ENCODE data around the gene SLC2A9.
"Not testable (repeated sequence)": the region's sequence is repeated elsewhere in the genome, so short reads cannot be mapped to it uniquely, and the experiment has no call there.

SLC2A9 gene

DNA sequence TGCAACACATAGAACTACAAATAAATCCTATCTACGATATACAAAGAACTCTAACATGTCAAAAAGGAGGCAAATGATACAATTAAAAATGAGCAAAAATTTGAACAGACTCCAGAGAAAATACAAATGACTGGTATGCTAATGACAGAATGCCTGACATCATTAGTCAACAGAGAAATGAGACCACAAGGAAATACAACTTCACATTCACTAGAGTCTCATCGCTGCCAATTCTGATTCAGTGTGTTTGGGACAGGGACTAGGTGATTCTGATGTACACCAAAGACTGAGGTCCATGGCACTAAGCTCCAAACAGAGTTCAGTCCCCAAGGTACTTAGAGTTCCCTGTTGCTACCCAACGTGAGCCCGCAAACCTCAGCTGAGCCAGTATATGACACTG, 23.4 kb downstream of the SLC2A9 start:
- DNase-seq (ENCODE audit: low spot score): no peak

- no peak for DNase-seq (ENCODE audit: low spot score)
Measured at GRCh38 chr4:9996319-9997110, 24.8 kb downstream of the SLC2A9 start.

- no peak for DNase-seq (ENCODE audit: low spot score)
Measured at GRCh38 chr4:9994246-9994847, 26.9 kb downstream of the SLC2A9 start.

DNA sequence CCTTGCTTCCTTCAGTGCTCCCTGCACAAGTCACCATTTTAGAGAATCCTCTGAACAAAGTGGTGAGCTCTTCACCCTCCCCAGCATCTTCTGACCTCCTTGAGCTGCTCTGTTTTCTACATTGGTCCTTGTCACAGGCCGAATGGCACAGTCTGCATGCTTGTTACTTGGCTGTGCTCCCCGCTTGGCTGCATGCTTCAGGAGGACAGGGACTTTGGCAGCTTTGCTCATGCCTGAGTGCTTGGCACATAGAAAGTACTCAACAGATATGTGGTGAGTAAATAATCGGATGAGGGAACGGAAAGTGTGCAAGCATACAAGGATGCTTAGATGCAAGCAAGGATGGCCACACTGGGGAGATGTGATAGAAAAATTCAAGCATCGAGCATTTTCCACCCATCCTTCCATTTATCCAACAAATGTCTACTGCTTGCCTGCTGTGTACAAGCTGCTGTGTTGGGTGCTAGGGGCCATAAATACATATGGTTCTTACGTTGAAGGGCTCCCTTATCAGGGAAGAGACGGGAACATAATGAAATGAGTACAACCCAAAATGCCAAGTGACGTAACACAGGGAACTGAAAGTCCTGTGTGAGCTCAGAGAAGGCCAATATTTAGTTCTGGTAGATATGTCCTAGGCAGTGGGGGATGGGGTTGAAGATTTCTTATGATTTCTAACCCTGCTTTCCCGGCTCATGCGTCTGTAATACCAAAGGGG, 31.2 kb downstream of the SLC2A9 start:
- no peak for DNase-seq (ENCODE audit: low spot score)

GRCh38 chr4:9988933-9989332, 32.4 kb downstream of the SLC2A9 start:
- DNase-seq (ENCODE audit: low spot score): no peak

- no peak for DNase-seq (ENCODE audit: low spot score)
Measured at GRCh38 chr4:9988363-9988749, 32.9 kb downstream of the SLC2A9 start.

DNA sequence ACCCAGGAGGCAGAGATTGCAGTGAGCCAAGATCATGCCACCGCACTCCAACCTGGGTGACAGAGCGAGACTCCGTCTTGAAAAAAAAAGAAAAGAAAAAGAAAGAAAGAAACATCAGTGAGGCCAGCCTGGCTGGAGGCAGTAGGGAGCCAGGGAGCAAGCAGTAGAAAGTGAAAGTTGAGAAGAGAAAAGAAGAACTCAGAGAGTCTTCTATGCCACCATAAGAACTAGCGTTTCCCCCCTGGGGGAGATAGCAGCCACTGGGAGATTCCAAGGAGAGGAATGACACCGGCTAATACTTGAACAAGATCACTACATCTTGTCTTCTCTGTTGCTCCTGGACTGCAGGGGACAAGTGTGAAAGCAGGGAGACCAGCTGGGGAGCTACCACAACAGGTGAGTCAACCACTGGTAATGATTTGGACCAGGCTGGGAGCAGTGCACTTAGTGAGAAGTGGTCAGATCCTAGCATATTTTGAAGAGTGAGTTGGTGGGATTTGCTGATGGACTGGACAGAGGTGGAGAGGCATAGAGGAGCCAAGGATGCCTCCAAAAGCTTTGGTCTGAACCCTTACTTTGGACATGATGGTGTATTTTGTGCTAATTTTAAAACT, 33.4 kb downstream of the SLC2A9 start:
- DNase-seq (ENCODE audit: low spot score): no peak

- DNase-seq (ENCODE audit: low spot score): no peak
Measured at GRCh38 chr4:9984621-9985020, 36.7 kb downstream of the SLC2A9 start.

DNA sequence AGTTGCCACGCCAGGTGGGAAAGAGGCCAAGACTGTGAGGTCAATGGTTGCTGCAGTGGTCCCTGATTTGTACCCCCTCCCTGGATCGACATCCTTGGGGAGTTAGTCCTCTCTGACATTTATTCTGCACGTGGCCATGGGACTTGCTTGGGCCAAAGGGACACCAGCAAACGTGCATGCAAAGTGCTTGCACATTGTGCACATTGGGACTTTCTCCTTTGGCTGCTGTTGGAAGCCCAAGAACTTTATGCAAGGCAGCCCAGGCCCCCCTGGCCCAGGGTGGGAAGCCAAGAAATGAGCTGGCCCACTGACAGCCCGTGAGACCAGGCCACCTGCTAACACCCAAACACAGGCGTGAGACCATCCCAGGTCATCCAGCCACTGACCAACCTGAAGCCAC, 38.1 kb downstream of the SLC2A9 start:
- no peak for DNase-seq (ENCODE audit: low spot score)

DNA sequence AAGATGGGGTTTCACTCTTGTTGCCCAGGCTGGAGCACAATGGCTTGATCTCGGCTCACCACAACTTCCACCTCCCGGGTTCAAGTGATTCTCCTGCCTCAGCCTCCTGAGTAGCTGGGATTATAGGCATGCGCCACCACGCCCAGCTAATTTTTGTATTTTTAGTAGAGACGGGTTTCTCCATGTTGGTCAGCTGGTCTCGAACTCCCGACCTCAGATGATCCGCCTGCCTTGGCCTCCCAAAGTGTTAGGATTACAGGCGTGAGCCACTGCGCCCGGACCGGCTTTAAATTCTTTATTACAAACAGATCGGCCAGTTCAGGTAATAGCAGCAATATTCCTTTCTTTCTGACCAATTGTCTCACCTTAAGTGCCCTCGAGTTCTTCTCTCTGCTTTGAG, 39.4 kb downstream of the SLC2A9 start:
- DNase-seq (ENCODE audit: low spot score): not testable (repeated sequence)

- DNase-seq (ENCODE audit: low spot score): no peak
Measured at GRCh38 chr4:9980898-9981297, 40.4 kb downstream of the SLC2A9 start.

DNA sequence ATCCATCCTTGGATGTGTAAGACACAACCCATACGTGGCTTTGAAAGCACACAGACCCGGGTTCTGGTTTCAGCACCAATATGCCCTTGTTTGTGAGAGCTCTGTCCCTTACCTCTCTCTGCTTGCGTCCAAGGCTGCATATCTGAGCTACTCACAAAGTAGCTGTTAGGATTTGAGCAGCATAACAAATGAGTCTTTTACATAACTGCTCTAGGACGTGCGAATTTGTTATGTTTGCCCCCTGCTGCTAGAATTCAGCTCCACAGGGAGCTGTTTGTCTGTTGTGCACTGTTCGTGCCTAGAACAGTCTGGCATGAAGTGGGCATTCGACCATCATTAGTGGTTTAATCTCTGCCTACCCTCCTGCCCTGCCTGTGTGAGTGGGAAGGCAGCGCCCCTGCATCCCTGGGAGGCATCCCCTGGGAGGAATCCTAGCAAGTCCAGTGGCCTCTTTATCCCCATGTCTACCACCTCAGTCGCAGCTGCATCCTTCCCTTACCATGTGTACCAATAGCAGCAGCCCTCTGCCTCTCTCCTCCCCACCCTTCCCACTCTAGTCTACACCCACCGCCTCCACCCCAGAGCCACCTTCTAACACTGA, 42.1 kb downstream of the SLC2A9 start:
- DNase-seq (ENCODE audit: low spot score): no peak

- DNase-seq (ENCODE audit: low spot score): no peak
Measured at GRCh38 chr4:9977518-9978031, 43.7 kb downstream of the SLC2A9 start.

GRCh38 chr4:9976781-9977180, 44.5 kb downstream of the SLC2A9 start:
- DNase-seq (ENCODE audit: low spot score): no peak

DNA sequence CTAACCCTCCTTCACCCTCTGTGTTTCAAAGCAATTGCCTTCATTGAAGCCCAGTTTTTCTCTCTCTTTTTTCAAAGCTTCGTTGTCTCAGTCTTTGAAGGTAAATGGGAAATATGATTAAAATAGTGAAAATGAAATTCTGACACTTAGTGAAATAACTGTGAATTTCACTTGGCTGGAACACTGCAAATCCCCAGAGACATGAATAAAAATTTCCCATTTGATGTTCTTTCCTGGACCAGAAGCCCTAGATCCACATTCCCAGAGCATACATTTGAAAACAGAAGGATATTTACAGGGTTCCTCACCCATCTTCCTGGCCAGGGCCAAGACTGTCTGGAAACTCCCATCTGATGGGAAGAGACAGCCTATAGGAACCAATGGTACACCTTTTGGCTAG, 45.0 kb downstream of the SLC2A9 start:
- no peak for DNase-seq (ENCODE audit: low spot score)

GRCh38 chr4:9971711-9972110, 49.6 kb downstream of the SLC2A9 start:
- DNase-seq (ENCODE audit: low spot score): no peak

DNA sequence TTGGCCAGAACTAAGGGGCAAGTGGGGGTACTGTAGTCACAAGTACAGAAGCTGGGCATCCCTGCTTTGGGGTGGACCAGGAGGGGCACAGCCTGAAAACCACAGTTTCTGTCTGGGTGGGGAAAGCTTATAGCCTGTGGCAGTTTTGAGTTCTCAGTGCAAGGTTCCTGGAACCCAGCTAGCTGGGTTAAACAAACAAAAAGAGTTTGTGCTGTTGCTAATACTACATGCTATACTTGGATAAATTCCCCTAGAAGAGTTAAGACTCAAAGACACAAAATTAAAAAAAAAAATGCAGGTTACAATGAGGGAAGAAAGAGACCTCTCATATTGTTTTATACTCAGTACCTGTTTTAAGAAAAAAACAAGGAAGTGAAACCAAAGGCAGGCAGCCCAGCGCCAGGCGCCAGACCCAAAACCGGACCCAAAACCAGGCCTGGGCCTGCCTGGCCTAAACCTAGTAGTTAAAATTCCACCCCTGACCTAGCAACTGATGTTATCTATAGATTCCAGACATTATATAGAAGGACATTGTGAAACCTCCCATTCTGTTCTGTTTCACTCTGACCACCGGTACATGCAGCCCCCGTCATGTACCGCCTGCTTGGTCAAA, 50.8 kb downstream of the SLC2A9 start:
- DNase-seq (ENCODE audit: low spot score): no peak

DNA sequence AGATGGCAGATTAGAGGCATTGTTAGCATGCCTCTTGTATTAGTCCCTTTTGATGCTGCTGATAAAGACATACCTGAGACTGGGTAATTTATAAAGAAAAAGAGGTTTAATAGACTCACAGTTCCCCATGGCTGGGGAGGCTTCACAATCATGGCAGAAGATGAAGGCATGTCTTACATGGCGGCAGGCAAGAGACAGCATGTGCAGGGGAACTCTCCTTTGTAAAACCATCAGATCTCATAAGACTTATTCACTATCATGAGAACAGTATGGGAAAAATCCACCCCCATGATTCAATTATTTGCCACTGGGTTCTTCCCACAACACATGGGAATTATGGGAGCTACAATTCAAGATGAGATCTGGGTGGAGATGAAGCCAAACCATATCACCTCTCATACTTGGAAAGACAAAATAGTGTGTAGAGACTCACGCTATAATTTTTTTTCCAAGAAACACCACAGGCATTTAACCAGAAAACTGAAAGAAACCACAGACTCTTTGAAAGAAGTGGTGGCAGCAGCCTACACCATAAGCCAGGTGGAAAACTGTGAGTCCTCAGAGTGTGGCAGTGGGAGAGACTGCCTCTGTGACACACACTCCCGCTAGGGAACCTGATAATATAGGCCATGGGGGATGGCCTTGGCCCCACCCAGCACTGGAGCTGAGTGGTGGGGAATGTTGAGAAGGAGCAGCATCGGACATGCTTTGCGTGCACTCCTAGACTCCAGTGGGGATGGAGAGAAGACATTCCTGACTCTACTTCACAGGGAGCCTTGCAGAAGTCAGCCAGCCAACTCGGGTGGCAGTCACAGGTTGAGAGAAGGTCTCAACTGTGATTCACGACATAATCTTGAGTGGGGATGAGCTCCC, 51.5 kb downstream of the SLC2A9 start:
- DNase-seq (ENCODE audit: low spot score): no peak

GRCh38 chr4:9968472-9968871, 52.8 kb downstream of the SLC2A9 start:
- no peak for DNase-seq (ENCODE audit: low spot score)

DNA sequence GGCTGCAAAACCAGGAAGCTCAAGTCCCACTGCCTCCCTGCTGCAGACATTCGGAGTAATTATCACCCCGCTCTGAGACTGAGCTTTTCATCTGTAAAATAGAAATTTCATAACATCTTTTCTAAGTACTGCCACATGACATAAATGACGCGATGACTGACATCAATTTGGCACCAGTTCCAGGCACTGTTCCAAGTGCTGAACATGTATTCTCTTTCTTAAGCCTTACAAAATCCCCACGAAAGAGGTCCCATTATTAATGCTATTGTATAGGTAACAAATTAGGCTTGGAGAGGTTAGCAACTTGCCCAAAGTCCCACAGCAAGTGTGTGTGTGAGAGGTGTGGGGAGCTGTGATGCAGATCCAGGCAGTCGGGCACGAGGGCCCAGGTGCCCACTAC, 56.4 kb downstream of the SLC2A9 start:
- DNase-seq (ENCODE audit: low spot score): no peak

Data from SK-N-DZ (cell line).